Lung (tissue), 12 donors: Measurements from ENCODE around the gene UBN1. TPM values are rescaled to one million over a fixed set of nuclear protein-coding genes. Genes with fewer than 3 reads are reported as not detected.

Experiments
- ATAC-seq: fragments of 200-7000 bp; cut with Tn5 transposase; one replicate; pipeline ENCODE4 v1.9.1; 2020; ENCODE audit warnings: moderate number of reproducible peaks; ENCODE audit not compliant: insufficient read depth, low FRiP score
- DNase-seq, 3 donors: peaks; one replicate each; pipeline ENCODE4 v3.0.0-alpha.2; 2013 to 2017
- H3K27ac ChIP-seq, 2 donors: one replicate each; pipeline ENCODE4 v1.5.1; 2013; ENCODE audit warnings: mild to moderate bottlenecking in 2 of 2, moderate library complexity in 2 of 2, control low read depth in 1 of 2, inconsistent platforms in 1 of 2, low read depth in 1 of 2, low read length in 1 of 2
- H3K27me3 ChIP-seq, 3 donors: one replicate each; pipeline ENCODE4 v1.5.1; 2013; ENCODE audit warnings: low read length in 2 of 3; ENCODE audit not compliant: control insufficient read depth in 3 of 3, insufficient read depth in 3 of 3
- H3K36me3 ChIP-seq, 4 donors: one replicate each; pipeline ENCODE4 v1.5.1; 2013; ENCODE audit warnings: low read length in 4 of 4, mild to moderate bottlenecking in 1 of 4, moderate library complexity in 1 of 4; ENCODE audit not compliant: control insufficient read depth in 4 of 4, insufficient read depth in 4 of 4
- H3K4me1 ChIP-seq, 5 donors: one replicate each; pipeline ENCODE4 v1.5.1; 2013; ENCODE audit warnings: low read length in 5 of 5, mild to moderate bottlenecking in 2 of 5, moderate library complexity in 1 of 5; ENCODE audit not compliant: control insufficient read depth in 5 of 5, insufficient read depth in 5 of 5
- H3K4me3 ChIP-seq: one replicate; pipeline ENCODE4 v1.5.1; 2013; ENCODE audit warnings: mild to moderate bottlenecking, control low read depth, moderate library complexity
- H3K9ac ChIP-seq, 2 donors: one replicate each; pipeline ENCODE4 v1.5.1; 2013; ENCODE audit warnings: low read length in 2 of 2, control low read depth in 1 of 2; ENCODE audit not compliant: insufficient read depth in 1 of 2
- H3K9me3 ChIP-seq, 4 donors: one replicate each; pipeline ENCODE4 v1.5.1; 2013; ENCODE audit warnings: low read length in 3 of 4, mild to moderate bottlenecking in 1 of 4, moderate library complexity in 1 of 4; ENCODE audit not compliant: control insufficient read depth in 4 of 4, insufficient read depth in 3 of 4
- WGBS, 2 donors: extraction: QIAGEN DNeasy Blood & Tissue Kit; methylation state at CpG; one replicate each; pipeline ENCODE4 v1.1.7; 2013; 5-methylcytosine and 5-hydroxymethylcytosine counted together
- polyA plus RNA-seq, 2 donors: library from polyadenylated mRNA; stranded (reverse); fragments of 200-250 nt; gene quantifications; one replicate each; pipeline ENCODE4 v1.2.1, GENCODE V29; 2013
- total RNA-seq, 2 donors: library from RNA; depleted of rRNA in 1 of 2; stranded (reverse); fragments of >200 nt in 1 of 2; gene quantifications; one replicate each; pipeline ENCODE4 v1.2.1, GENCODE V29; 2014 to 2021
- TF ChIP-seq, protein P1 (sequence below): IDR thresholded peaks from 2 replicates; pipeline ENCODE4 v1.5.1; 2012; ENCODE audit warnings: mild to moderate bottlenecking; ENCODE audit errors: control extremely low read depth, extremely low read depth
- donor health status: control.
- donor health status: control.
- donor health status: Bipolar disorder and iron deficiency.
- donor health status: healthy.
- donor health status: DM: yes; HTN: yes; CAD: no.

UBN1 gene
- total and polyA plus RNA-seq, 4 donors, result 13.3 to 37.8 (median 19.9) TPM

DNA sequence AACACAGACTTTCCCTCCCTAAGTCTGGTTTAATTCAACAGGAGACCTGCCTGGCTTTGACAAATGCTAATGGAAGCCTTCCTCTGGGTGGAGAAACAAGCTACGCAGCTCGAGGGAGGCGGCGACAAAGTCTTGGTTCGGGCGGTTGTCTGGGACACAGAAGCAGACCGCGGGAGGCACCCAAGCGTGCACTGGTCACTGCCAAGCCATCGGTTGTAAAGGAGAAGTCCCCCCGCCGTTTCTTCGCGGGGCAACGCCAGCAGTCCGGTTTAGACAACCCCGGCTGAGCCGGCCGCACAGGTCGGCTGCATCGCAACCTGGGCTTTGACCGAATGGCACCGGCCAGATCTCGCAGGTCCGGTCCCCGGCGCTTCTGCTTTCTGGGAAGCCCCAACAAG lies 779 bp upstream of the UBN1 start:
- Histone ChIP-seq H3K27ac (peak overlapping the region; percentile 96 to 98), H3K4me3 (peak overlapping the region; percentile 80), H3K27me3 (no peaks in the 10 kb centered on the region), H3K9ac (peak overlapping the region; percentile 26 to 59), H3K9me3 (no peaks in the 10 kb centered on the region), H3K36me3 (peaks cover 7 to 22% (median 17%) of the 10 kb centered on the region in 4 donors), H3K4me1 (peaks cover 5 to 28% (median 23%) of the 10 kb centered on the region in 5 donors)
- TF ChIP-seq, protein P1, sequence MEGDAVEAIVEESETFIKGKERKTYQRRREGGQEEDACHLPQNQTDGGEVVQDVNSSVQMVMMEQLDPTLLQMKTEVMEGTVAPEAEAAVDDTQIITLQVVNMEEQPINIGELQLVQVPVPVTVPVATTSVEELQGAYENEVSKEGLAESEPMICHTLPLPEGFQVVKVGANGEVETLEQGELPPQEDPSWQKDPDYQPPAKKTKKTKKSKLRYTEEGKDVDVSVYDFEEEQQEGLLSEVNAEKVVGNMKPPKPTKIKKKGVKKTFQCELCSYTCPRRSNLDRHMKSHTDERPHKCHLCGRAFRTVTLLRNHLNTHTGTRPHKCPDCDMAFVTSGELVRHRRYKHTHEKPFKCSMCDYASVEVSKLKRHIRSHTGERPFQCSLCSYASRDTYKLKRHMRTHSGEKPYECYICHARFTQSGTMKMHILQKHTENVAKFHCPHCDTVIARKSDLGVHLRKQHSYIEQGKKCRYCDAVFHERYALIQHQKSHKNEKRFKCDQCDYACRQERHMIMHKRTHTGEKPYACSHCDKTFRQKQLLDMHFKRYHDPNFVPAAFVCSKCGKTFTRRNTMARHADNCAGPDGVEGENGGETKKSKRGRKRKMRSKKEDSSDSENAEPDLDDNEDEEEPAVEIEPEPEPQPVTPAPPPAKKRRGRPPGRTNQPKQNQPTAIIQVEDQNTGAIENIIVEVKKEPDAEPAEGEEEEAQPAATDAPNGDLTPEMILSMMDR, result no peak
- WGBS, 2 donors, result 0 to 1% methylated on average over 26 to 27 of the region's 27 CpGs
- ATAC-seq (peak; percentile 38), DNase-seq (peak; percentile 39 to 57 (median 52))

DNA sequence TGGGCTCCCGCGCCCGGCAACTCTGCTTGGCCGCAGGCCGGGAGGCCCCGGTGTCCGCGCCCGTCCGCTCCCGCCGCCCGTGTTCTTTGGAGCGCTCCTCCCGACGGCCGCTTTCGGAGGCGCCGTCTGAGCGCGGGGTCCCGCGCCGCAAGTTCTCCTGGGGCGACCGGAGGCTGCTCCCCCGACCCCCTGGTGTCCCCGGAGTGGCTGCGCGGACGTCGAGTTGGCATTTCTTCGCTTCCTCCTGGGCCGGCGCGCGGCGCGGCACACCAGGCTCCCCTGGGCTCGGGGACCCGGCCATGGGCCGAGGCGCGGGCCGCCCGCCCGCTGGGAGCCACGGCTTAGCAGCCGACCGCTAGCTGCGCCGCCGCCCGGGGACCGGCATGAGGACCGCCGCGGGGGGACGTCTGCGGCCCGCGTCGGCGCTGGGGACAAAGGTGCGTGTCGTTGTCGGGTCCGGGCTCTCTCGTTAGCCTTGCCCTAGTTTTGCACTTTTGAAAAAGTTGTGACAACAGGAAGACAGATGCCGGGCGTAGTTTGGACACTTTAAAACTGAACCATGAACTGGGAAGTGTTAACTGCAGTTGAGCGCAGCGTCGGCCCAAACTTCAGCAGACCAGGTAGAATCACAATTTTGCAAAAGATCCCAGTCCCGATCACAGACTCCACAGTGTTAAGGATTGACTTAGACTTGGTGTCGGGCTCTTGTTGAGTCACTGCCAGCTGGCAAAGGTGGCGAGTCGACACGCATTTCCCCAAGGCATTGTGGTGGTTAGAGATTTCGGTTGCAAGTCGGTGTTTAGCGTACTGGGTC lies 700 bp downstream of the UBN1 start:
- H3K27me3 ChIP-seq, result no peaks in the 10 kb centered on the region
- DNase-seq (peak; percentile 57 to 64 (median 60)), ATAC-seq (peak; percentile 8)
- H3K4me3 ChIP-seq, result peak overlapping the region; percentile 79
- peak overlapping the region; percentile 98 to 99 for H3K27ac ChIP-seq
- 0 to 1% methylated on average over 81 to 83 of the region's 83 CpGs for WGBS, 2 donors
- peaks cover 7 to 28% (median 23%) of the 10 kb centered on the region in 5 donors for H3K4me1 ChIP-seq
- H3K36me3 ChIP-seq, result peaks cover 7 to 20% (median 12%) of the 10 kb centered on the region in 4 donors
- H3K9me3 ChIP-seq, result no peaks in the 10 kb centered on the region
- H3K9ac ChIP-seq, result peak overlapping the region; percentile 53 to 87
- TF ChIP-seq, protein P1, result no peak

DNA sequence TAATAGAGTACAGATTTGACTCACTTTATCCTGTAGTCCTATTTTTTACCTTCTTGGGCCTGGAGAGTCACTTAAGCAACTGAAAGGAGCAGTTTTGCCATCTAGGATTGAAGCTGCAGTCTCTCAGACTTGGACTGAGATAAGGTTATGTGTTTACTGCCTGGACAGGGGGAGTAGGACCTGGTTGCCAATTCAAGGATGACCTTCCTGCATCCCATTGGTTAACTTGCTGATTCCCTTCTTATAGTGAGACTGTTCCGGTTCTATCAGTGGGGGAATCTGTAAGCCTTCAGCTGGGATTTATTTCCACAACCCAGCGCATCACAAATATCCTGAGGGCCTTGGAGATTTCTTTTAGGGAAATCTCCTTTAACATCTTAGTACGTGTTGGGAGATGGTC lies 2.9 kb downstream of the UBN1 start:
- TF ChIP-seq, protein P1, result no peak
- Histone ChIP-seq H3K9me3 (no peaks in the 10 kb centered on the region), H3K27ac (no peak overlapping the region), H3K27me3 (no peaks in the 10 kb centered on the region), H3K4me1 (peaks cover 7 to 28% (median 23%) of the 10 kb centered on the region in 5 donors), H3K36me3 (peaks cover 2 to 16% (median 8%) of the 10 kb centered on the region in 4 donors), H3K9ac (peak overlapping the region in 1 of 2 donors; percentile 25), H3K4me3 (no peak overlapping the region)
- ATAC-seq (no peak), DNase-seq (no peak)
- WGBS, 2 donors, result 86 to 89% methylated on average over 3 of the region's 3 CpGs
